HG02623 (cell line): ENCODE measurements around the gene GCG.
A peak's percentile ranks its signal among the peaks of the same experiment; 100 is the strongest.

Source experiments
- ATAC-seq: cut with Tn5 transposase; IDR thresholded peaks from one replicate; pipeline ENCODE4 v1.9.1; 2021; ENCODE audit warnings: moderate library complexity; ENCODE audit not compliant: unreplicated experiment

Gene GCG

DNA sequence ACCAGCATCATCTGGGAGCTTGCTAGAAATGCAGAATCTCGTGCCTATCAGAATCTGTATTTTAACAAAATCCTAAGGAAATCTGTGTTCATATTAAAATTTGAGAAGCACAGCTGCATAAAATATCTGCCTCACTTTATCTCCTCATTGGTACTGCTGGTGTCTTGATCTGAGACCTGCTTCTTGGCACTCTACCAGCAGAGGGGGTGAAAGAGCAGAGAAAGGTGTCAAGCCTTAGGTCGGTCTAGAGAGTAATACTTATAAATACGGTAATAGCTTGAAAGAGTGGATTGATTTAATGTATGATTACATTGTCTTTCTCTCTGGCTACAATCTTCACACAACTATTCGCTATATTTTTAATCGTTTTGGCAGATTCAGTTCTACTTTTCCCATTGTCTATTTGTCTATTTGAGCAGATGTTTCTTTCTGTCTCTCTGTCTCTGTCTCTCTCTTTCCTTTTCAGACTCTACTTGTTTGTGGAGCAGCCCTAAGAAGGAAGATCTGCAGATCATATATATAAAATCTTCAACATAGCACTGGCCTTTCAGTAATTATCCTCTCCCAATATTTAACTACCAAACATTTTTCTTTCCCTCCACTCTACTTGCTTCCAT is 1.7 kb upstream of the GCG start:
- ATAC-seq: peak; percentile 95

DNA sequence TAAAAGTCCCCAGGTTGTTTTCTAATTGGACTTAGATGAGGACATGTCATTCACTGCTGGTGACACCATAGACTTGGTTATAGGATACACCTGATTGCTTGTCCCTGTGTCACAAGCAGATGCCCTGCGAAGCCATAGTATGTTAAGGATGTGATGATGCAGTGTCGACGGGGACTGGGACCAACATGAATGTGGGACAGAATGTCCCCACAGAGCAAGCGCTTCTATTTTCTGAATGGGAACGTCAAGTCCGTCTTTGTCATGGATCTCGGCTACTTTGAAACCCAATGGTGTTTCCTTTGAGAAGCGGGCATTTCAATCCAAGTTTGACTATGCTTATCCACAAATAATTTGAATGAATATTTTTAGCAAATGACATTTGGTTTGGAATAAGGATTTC is 2.1 kb downstream of the GCG start:
- ATAC-seq: no peak

DNA sequence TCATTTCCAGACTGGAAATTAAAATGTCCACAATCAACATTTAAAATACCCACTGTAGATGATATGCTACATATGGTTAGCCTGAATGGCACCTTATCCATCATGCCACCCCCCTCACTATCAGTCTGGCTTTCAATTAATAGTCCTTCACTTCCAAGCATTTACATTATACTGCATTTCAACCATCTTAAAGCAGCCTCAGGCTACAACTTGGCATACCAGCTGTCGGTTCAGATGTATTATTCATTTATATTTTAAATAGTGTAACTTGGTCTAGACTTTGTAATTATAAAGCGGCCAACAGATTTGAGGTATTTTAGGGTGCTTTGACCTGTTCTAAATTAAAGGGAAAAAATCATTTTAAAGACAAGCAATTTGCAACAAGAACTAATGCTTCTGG is 2.6 kb downstream of the GCG start:
- no peak for ATAC-seq

DNA sequence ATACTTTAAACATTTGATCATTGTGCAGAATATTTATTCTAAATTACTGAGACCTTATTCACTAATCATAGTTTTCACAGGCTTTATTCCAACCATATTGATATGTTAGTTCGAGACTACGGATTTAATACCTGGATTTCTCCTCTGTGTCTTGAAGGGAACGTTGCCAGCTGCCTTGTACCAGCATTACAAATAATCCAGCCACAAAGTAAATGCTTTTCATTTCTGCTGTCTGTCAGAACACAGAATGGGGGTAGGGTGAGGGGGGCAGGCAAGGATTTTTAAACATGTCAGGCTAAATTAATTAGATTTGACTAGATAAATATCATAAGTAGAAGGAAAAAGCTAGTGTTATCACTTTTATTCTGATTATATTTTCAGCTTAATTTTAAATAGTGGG is 3.1 kb downstream of the GCG start:
- ATAC-seq: no peak

DNA sequence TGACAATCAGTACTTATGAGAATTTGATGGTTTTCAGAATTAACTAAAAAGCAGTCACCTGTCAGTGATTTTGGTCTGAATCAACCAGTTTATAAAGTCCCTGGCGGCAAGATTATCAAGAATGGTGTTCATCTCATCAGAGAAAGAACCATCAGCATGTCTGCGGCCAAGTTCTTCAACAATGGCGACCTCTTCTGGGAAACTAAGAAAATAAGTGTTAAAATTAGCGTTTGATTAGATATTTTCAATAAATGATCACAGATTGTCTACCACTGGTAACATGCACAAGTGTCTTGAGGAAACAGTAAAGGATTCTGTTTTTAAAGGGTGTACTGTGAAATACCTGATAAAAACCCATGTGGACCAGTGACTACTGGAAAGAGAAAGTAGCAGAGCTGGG is 8.1 kb downstream of the GCG start:
- no peak for ATAC-seq

DNA sequence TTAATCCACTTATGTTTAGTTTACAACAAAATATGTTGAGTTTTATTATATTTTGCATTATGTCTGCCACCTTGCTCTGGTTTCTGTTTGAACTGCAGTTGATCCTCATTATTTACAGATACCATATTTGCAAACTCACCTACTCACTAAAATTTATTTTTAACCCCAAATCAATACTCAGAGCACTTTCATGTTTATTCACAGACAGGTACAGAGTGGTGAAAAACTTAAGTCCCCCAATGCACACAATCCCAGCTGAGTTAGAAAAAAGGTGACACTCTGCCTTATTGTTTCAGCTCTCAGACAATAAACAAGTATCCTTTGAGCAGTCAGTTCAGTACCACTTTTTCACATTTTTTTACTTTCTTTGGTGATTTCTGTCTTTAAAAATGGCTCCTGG is 13.7 kb downstream of the GCG start:
- ATAC-seq: no peak

DNA sequence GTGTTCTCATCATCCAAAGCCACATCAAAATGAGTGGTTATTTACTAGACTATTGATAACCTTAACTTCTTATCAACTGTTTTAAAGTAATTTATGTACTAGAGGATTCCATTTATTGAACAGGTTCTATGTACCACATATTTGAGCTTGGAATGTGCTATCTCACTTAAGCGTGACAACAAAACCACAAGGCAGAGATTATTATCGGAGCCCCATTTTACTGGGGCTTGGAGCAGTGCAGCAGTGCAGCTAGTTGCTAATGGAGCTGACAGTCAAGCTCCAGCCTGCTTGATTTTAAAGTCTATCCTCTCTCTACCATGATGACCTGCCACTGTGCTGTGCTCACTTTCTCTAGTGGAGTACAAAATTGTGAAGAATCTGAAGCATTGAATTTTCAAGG is 24.6 kb downstream of the GCG start:
- ATAC-seq: no peak

DNA sequence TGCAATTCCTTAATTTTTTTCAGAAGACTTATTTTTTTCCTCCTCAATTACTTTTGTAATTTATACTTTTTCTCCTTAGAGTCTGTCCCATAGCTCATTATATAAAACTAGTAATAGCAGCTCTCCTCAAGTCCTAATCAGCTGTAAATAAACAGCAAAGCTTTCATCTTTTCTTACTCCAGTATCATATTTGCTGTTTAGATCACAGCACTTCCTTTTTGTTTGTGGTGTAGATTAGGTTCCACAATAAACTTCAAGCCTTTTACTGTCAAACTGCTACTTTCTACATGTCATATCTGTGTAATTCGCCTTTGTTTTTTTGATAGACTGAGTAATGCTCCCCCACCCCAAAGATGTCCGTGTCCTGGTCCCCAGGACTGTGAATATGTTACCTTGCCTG is 25.5 kb downstream of the GCG start:
- ATAC-seq: peak; percentile 10

DNA sequence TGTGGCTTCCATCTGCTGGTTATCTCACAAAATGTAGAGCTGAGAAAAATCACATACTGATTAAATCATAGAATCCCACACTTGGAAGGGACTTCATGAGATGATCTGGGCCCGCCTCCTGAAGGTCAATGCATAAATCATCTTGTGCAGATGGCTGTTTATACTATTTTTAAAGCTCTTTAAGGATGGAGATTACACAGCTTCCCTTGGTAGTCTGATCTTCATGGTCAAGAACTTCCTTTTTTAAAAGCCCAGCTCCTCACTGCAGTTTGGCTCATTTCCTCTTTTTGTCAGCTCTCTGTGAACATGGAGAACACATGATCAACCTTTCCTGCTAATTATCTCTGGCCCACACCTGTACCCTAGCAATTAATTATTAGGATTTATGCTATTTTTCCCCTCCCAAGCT is 25.9 kb downstream of the GCG start:
- peak; percentile 83 for ATAC-seq

DNA sequence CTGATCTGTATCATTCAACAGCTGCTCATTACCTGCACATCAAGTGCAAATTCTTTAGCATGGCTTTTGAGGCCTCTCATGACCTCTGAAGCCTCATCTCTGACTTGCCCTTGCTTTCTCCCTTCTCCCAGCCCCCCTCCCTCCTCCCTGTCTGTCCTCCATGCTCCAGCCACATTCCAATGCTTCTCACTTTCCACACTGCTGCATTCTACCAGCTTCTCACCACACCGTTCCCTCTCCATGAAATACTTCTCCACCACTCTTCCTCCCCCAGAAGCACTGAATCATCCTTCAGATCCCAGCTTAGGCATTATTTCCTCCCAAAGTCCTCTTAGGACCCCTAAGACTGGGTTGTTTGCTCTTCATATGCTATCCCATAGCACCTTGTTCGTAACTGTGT is 26.9 kb downstream of the GCG start:
- ATAC-seq: no peak

DNA sequence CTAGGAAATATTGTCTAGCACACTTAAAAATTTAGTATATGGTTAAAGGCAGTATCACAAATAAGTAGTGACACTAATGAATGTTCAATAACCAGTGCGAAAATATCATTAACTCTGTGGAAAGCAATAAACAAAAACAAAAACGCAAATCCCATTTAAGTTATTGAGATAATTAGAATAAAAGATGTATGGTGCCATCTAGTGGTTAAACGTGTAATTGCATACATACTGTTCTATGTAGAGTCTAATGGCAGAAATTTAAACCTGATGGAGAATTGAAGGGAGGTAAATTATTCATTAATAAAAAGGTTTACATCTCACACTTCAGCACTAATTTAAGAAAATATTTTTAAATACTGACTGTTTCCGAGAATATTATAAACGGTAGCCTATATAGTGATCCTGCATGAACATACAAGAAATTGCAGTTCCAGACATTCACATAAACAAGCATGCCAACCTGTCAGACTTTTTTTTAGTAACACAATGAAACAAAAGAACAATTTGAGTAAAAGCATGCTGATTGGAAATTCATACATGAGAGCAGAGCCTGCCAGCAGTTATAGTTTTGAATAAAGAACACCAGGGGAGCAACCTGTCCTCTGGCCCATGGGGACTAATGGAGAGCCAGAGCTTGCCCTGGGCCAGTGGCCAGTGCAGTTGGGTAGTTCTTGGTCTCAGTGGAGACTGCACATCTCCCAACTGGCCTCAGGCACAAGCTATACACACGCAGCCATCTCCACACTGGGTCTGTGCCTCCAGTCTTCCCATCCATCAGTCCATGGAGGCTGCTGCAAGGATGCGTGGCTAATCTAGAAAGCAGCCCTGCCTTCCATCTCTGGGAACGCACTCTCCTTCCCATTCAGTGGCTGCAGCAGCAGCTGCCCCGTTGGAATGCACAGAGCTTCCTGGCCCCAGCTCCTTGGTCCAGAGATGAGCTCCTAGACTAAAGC is 28.0 kb downstream of the GCG start:
- ATAC-seq: peak; percentile 36

DNA sequence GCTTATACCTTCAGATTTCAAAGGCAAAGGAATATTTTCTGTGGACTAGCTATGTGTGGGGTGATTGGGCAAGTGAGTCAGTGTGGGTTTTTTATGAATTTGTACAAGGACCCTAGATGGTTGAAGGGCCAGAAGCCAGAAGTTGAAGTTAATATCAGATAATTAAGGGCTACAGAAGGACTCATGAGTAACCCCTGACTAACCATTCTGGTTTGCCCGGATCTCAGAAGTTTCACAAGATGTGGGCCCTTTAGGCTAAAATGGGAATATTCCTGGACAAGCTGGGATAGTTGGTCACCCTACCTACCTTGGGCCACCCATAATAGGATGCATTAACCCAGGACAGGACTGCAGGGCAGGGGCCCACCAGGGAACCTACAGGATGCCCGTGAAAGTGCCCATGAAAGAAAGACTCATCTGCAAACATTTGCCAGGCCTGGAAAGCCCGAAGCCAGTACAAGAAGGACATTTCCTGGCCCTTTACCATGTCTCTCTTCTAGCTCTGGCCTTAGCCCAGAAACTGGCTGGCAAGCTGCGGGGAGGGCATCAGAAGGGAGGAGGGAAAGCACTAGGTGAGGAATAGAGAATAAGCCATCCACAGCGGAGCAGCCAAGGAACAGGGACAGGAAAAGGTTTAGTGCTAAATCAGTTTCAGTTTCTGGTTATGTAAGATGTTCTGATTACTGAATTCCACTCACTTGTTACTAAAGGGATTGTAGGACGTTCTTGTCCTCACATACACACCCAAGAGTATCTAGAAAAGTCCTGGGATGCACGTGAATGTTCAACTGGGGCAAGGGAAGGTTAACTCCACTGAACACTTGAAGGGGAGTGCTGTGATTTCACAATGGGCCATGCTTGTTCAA is 33.6 kb downstream of the GCG start:
- ATAC-seq: no peak

DNA sequence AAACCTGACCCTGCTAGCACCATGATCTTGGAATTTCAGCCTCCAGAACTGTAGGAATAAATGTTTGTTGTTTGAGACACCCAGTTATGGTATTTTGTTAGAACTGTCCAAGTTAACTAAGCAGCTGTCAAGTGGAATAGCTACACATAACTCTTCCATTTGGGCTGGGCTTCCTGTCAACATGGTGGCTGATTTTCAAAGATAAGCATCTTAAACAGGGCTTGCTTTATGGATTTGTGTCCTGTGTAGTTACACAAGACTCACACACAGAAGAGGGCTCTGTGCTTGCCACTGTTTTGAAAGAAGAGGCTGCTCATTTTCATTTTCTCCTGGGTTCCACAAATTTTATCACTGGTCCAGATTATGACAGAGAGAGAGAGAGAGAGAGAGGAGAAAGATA is 35.7 kb downstream of the GCG start:
- no peak for ATAC-seq

DNA sequence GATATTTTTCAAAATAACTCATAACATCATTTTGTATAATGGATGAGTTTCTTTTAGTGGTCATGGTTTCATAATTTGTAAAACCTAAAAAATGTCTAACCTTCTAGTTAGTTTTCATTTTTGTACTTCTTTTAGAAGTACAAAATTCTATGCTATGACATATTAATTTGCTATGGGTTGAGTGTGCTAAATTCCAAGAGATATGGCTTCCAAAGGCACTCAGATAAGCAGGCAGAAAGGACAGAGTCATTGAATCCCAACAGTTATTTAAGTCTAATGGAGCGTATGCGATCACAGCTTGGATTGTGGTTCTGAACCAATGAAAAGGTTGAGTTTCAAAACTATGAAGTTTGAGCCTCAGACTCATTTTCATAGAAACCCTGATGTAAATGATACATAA is 37.0 kb downstream of the GCG start:
- ATAC-seq: no peak

DNA sequence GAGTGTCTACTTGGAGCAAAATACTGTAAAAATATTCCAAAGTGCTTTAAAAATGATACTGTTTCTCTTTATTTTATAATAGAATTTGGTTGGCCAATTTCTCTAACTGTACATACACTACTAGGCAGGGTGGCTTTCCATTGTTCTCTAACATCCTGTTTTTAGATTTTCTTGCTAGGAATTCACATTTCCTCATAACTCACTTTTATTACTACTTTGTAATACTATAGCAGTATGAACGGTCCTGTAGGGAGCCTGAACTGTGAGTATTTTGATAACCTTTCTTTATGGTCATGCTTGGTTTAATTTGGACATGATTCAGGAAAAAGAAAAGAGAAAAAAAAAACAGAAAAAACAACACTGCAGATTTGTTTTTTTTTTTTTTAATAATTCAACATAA is 37.8 kb downstream of the GCG start:
- ATAC-seq: no peak

DNA sequence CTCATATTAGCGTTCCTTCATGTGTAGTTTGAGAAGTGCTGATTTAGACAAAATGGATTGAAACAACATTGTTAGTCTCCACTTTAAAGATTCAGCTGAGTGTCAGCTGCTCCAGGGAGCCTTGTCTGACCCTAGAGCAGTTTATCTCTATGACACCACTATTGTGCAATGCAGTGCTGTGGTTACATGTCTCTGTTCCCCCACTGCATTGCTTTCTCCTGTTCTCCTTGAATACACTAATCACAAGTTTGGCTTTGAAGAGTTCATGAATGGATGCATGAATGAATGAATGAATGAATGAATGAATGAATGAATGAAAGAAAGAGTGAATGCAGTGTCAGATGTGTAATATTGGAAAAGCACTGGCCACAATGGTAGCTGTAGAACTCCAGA is 38.3 kb downstream of the GCG start:
- no peak for ATAC-seq

DNA sequence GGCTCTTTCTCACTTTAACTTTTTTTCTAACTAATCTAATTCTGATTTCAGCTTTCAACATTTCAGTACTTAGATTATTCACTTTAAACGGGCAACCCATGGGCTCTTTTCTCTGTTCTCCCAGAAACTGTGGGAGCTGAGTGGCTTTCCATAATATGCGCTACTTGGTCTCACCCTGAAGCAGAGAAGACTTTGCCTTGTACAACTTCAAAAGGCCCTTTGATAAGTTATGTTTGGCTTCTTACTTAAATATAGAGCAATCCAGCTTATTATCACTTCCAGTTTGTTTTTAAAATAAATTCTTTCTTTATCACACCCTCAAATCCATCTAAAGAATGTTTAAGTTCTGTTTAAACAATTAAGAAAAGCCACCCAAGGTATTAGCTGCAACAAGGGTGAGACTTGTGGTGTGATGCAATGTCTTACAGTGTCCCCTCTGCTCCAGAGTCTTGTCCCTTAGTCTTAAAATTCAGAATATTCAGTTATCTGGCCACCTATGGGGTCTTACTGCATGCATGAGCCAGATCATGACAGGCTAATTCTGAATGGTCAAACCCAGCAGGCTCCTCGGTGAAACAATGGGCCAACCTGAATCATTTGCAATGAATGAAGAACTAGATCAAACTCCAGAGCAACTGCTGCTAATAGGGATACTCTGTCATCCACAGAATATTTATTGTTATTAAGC is 38.8 kb downstream of the GCG start:
- ATAC-seq: no peak

DNA sequence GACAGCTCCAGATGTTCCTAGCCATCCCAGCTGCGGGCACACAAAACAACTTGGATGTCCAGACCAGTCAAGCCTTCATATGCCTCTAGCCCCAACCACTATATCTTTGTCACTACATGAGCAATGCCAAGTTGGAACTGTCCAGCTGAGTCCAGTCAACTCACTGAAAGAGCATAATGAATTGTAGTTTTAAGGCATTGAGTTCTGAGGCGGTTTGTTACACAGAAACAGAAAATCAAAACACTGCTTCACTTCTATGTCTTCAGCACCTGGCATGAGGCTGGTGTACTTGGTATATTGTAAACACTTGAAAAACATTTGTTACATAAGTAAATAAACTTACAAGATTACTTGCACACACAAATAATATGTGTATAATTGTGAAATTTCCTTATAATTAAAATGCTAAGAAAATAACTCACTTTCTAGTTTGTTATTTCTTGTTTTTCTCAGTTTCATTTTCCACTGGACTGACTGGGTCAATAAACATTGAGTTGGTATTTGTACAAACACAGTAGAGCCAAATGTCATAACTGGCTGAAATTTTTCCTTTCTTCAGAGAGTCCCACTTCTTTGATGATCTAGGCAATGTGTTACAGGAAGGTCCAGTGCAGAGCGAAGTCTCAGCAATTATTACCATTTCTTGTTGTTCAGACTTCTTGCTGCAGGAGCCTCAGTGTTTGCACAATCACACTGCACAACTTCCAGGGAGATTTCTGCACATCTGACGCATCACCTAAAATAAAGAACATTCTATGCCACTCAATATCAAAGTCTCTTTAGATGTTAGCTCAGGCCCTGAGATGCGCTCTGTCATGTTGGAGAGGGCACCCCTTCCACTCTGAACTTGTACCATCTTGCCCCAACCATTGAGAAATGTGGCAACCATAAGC is 39.8 kb downstream of the GCG start:
- ATAC-seq: no peak

DNA sequence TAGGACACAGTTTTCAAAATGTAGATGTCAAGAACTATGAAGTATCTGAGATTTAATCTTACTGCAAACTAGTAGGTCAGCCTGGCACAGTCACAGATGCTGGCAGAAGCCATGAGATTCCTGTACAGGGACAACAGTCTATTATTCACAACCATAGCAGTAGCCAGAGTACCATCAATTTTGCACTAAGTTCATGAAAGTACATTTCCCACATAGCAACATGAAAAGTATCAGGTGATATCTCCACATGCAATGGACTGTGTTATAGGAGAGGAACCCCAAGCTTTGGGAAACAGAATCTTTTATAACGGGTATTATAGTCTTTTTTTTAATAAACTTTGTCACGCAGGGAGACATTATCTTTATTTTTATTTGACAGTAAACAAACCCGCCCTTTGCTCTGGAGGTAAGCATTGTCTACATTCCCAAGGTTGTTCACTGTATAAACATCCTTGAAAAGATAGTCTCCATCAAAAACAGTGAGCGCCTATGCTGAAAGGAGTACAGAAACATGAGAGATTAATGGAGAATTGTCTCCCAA is 44.6 kb downstream of the GCG start:
- ATAC-seq: no peak

DNA sequence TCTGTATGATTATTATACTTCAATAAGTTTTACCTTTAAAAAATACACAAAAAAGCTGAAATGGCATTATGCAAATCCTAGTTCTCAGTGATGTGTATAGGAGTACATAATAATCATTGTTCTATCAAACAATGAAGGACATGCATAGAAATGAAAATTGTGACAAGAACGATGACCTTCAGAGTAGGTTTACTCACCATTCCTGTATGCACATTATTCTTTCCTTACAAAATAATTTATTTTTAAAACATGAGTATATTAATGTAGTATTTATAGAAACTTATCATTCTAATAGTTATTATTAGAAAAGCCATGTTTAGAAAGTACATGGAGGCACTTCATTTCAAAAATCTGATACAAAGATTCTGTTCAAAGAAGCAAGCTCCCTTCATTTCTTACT is 45.3 kb downstream of the GCG start:
- no peak for ATAC-seq
